ENCODE results near the gene TM4SF4.

Gene TM4SF4

GRCh38 chr3:149459491-149460059 is 14.9 kb upstream of the TM4SF4 start:
- no peaks in the 10 kb centered on the region for H3K36me3 ChIP-seq (ENCODE audit: insufficient read depth, low read length)
- H3K9me3 ChIP-seq (ENCODE audit: low read length) = no peaks in the 10 kb centered on the region
- peaks cover 4% of the 10 kb centered on the region for H3K4me1 ChIP-seq (ENCODE audit: insufficient read depth, low read length)
- no peaks in the 10 kb centered on the region for H3K27me3 ChIP-seq (ENCODE audit: control insufficient read depth in 1 of 2, insufficient read depth in 2 of 2, low read length in 2 of 2)
- no peak overlapping the region for H3K4me3 ChIP-seq (ENCODE audit: low read depth in 1 of 2, low read length in 2 of 2)
- no peak overlapping the region for H3K9ac ChIP-seq (ENCODE audit: low read length)
- no peak overlapping the region for H3K27ac ChIP-seq (ENCODE audit: low read depth, low read length)

- H3K9me3 ChIP-seq (ENCODE audit: low read length) = no peaks in the 10 kb centered on the region
- no peak overlapping the region for H3K4me3 ChIP-seq (ENCODE audit: low read depth in 1 of 2, low read length in 2 of 2)
- no peak overlapping the region for H3K9ac ChIP-seq (ENCODE audit: low read length)
- H3K36me3 ChIP-seq (ENCODE audit: insufficient read depth, low read length) = no peaks in the 10 kb centered on the region
- no peaks in the 10 kb centered on the region for H3K27me3 ChIP-seq (ENCODE audit: control insufficient read depth in 1 of 2, insufficient read depth in 2 of 2, low read length in 2 of 2)
- no peak overlapping the region for H3K27ac ChIP-seq (ENCODE audit: low read depth, low read length)
- H3K4me1 ChIP-seq (ENCODE audit: insufficient read depth, low read length) = peaks cover 4% of the 10 kb centered on the region
These were observed 14.4 kb upstream of the TM4SF4 start for GRCh38 chr3:149460117-149460516.

- H3K4me1 ChIP-seq (ENCODE audit: insufficient read depth, low read length) = peaks cover 4% of the 10 kb centered on the region
- no peak overlapping the region for H3K4me3 ChIP-seq (ENCODE audit: low read depth in 1 of 2, low read length in 2 of 2)
- H3K27me3 ChIP-seq (ENCODE audit: control insufficient read depth in 1 of 2, insufficient read depth in 2 of 2, low read length in 2 of 2) = no peaks in the 10 kb centered on the region
- no peaks in the 10 kb centered on the region for H3K36me3 ChIP-seq (ENCODE audit: insufficient read depth, low read length)
- H3K9ac ChIP-seq (ENCODE audit: low read length) = no peak overlapping the region
- no peaks in the 10 kb centered on the region for H3K9me3 ChIP-seq (ENCODE audit: low read length)
- H3K27ac ChIP-seq (ENCODE audit: low read depth, low read length) = no peak overlapping the region
These were observed 12.4 kb upstream of the TM4SF4 start for GRCh38 chr3:149462051-149462450.

GRCh38 chr3:149462581-149463011 is 11.9 kb upstream of the TM4SF4 start:
- H3K9me3 ChIP-seq (ENCODE audit: low read length) = no peaks in the 10 kb centered on the region
- peaks cover 4% of the 10 kb centered on the region for H3K4me1 ChIP-seq (ENCODE audit: insufficient read depth, low read length)
- H3K36me3 ChIP-seq (ENCODE audit: insufficient read depth, low read length) = no peaks in the 10 kb centered on the region
- no peak overlapping the region for H3K9ac ChIP-seq (ENCODE audit: low read length)
- H3K27ac ChIP-seq (ENCODE audit: low read depth, low read length) = no peak overlapping the region
- no peaks in the 10 kb centered on the region for H3K27me3 ChIP-seq (ENCODE audit: control insufficient read depth in 1 of 2, insufficient read depth in 2 of 2, low read length in 2 of 2)
- no peak overlapping the region for H3K4me3 ChIP-seq (ENCODE audit: low read depth in 1 of 2, low read length in 2 of 2)

- no peaks in the 10 kb centered on the region for H3K36me3 ChIP-seq (ENCODE audit: insufficient read depth, low read length)
- H3K9me3 ChIP-seq (ENCODE audit: low read length) = no peaks in the 10 kb centered on the region
- no peak overlapping the region for H3K9ac ChIP-seq (ENCODE audit: low read length)
- peaks cover 4% of the 10 kb centered on the region for H3K4me1 ChIP-seq (ENCODE audit: insufficient read depth, low read length)
- no peak overlapping the region for H3K4me3 ChIP-seq (ENCODE audit: low read depth in 1 of 2, low read length in 2 of 2)
- H3K27ac ChIP-seq (ENCODE audit: low read depth, low read length) = no peak overlapping the region
- H3K27me3 ChIP-seq (ENCODE audit: control insufficient read depth in 1 of 2, insufficient read depth in 2 of 2, low read length in 2 of 2) = no peaks in the 10 kb centered on the region
These were observed 10.6 kb upstream of the TM4SF4 start for GRCh38 chr3:149463921-149464320.

GRCh38 chr3:149464542-149465328 is 9.8 kb upstream of the TM4SF4 start:
- H3K9ac ChIP-seq (ENCODE audit: low read length) = no peak overlapping the region
- H3K36me3 ChIP-seq (ENCODE audit: insufficient read depth, low read length) = no peaks in the 10 kb centered on the region
- H3K9me3 ChIP-seq (ENCODE audit: low read length) = no peaks in the 10 kb centered on the region
- no peaks in the 10 kb centered on the region for H3K27me3 ChIP-seq (ENCODE audit: control insufficient read depth in 1 of 2, insufficient read depth in 2 of 2, low read length in 2 of 2)
- H3K4me3 ChIP-seq (ENCODE audit: low read depth in 1 of 2, low read length in 2 of 2) = no peak overlapping the region
- peaks cover 4% of the 10 kb centered on the region for H3K4me1 ChIP-seq (ENCODE audit: insufficient read depth, low read length)
- H3K27ac ChIP-seq (ENCODE audit: low read depth, low read length) = no peak overlapping the region

- Histone ChIP-seq H3K36me3 (ENCODE audit: insufficient read depth, low read length) (no peaks in the 10 kb centered on the region), H3K9ac (ENCODE audit: low read length) (no peak overlapping the region), H3K27ac (ENCODE audit: low read depth, low read length) (no peak overlapping the region), H3K9me3 (ENCODE audit: low read length) (no peaks in the 10 kb centered on the region), H3K27me3 (ENCODE audit: control insufficient read depth in 1 of 2, insufficient read depth in 2 of 2, low read length in 2 of 2) (no peaks in the 10 kb centered on the region), H3K4me1 (ENCODE audit: insufficient read depth, low read length) (peaks cover 3% of the 10 kb centered on the region), H3K4me3 (ENCODE audit: low read depth in 1 of 2, low read length in 2 of 2) (no peak overlapping the region)
These were observed 9.1 kb upstream of the TM4SF4 start for GRCh38 chr3:149465351-149465883.

GRCh38 chr3:149466192-149466591 is 8.3 kb upstream of the TM4SF4 start:
- no peaks in the 10 kb centered on the region for H3K4me1 ChIP-seq (ENCODE audit: insufficient read depth, low read length)
- H3K36me3 ChIP-seq (ENCODE audit: insufficient read depth, low read length) = no peaks in the 10 kb centered on the region
- H3K27ac ChIP-seq (ENCODE audit: low read depth, low read length) = no peak overlapping the region
- no peak overlapping the region for H3K4me3 ChIP-seq (ENCODE audit: low read depth in 1 of 2, low read length in 2 of 2)
- no peak overlapping the region for H3K9ac ChIP-seq (ENCODE audit: low read length)
- no peaks in the 10 kb centered on the region for H3K9me3 ChIP-seq (ENCODE audit: low read length)
- no peaks in the 10 kb centered on the region for H3K27me3 ChIP-seq (ENCODE audit: control insufficient read depth in 1 of 2, insufficient read depth in 2 of 2, low read length in 2 of 2)

- no peak overlapping the region for H3K9ac ChIP-seq (ENCODE audit: low read length)
- H3K4me1 ChIP-seq (ENCODE audit: insufficient read depth, low read length) = peaks cover 5% of the 10 kb centered on the region
- H3K9me3 ChIP-seq (ENCODE audit: low read length) = no peaks in the 10 kb centered on the region
- no peak overlapping the region for H3K4me3 ChIP-seq (ENCODE audit: low read depth in 1 of 2, low read length in 2 of 2)
- H3K27me3 ChIP-seq (ENCODE audit: control insufficient read depth in 1 of 2, insufficient read depth in 2 of 2, low read length in 2 of 2) = no peaks in the 10 kb centered on the region
- H3K27ac ChIP-seq (ENCODE audit: low read depth, low read length) = no peak overlapping the region
- H3K36me3 ChIP-seq (ENCODE audit: insufficient read depth, low read length) = no peaks in the 10 kb centered on the region
These were observed 5.8 kb upstream of the TM4SF4 start for GRCh38 chr3:149468504-149469212.

- Histone ChIP-seq H3K27me3 (ENCODE audit: control insufficient read depth in 1 of 2, insufficient read depth in 2 of 2, low read length in 2 of 2) (no peaks in the 10 kb centered on the region), H3K4me1 (ENCODE audit: insufficient read depth, low read length) (peaks cover 5% of the 10 kb centered on the region), H3K9me3 (ENCODE audit: low read length) (no peaks in the 10 kb centered on the region), H3K9ac (ENCODE audit: low read length) (no peak overlapping the region), H3K4me3 (ENCODE audit: low read depth in 1 of 2, low read length in 2 of 2) (no peak overlapping the region), H3K27ac (ENCODE audit: low read depth, low read length) (no peak overlapping the region), H3K36me3 (ENCODE audit: insufficient read depth, low read length) (no peaks in the 10 kb centered on the region)
These were observed 4.1 kb upstream of the TM4SF4 start for GRCh38 chr3:149470381-149470780.

GRCh38 chr3:149472030-149472797 is 2.3 kb upstream of the TM4SF4 start:
- H3K4me3 ChIP-seq (ENCODE audit: low read depth in 1 of 2, low read length in 2 of 2) = no peak overlapping the region
- no peak overlapping the region for H3K27ac ChIP-seq (ENCODE audit: low read depth, low read length)
- no peaks in the 10 kb centered on the region for H3K9me3 ChIP-seq (ENCODE audit: low read length)
- H3K9ac ChIP-seq (ENCODE audit: low read length) = no peak overlapping the region
- no peaks in the 10 kb centered on the region for H3K36me3 ChIP-seq (ENCODE audit: insufficient read depth, low read length)
- H3K4me1 ChIP-seq (ENCODE audit: insufficient read depth, low read length) = peaks cover 5% of the 10 kb centered on the region
- H3K27me3 ChIP-seq (ENCODE audit: control insufficient read depth in 1 of 2, insufficient read depth in 2 of 2, low read length in 2 of 2) = no peaks in the 10 kb centered on the region
